ENCODE results near the gene SERPINB8.

The SERPINB8 gene

GRCh38 chr18:63964908-63965307 lies 5.0 kb upstream of the SERPINB8 start:
- no peak for DNase-seq (ENCODE audit: low spot score)

- no peak for DNase-seq (ENCODE audit: low spot score)
Measured at GRCh38 chr18:63965716-63966330, 4.1 kb upstream of the SERPINB8 start.

GRCh38 chr18:63970809-63971205 lies 926 bp downstream of the SERPINB8 start:
- no peak for DNase-seq (ENCODE audit: low spot score)

GRCh38 chr18:63971320-63972001 lies 1.6 kb downstream of the SERPINB8 start:
- no peak for DNase-seq (ENCODE audit: low spot score)

- no peak for DNase-seq (ENCODE audit: low spot score)
Measured at GRCh38 chr18:63972002-63972376, 2.1 kb downstream of the SERPINB8 start.

- no peak for DNase-seq (ENCODE audit: low spot score)
Measured at GRCh38 chr18:63974991-63975390, 5.1 kb downstream of the SERPINB8 start.

- no peak for DNase-seq (ENCODE audit: low spot score)
Measured at GRCh38 chr18:63975628-63976027, 5.7 kb downstream of the SERPINB8 start.

GRCh38 chr18:63977040-63977439 lies 7.2 kb downstream of the SERPINB8 start:
- DNase-seq (ENCODE audit: low spot score) = no peak

GRCh38 chr18:63979409-63979920 lies 9.6 kb downstream of the SERPINB8 start:
- peak; percentile 55 for DNase-seq (ENCODE audit: low spot score)

- no peak for DNase-seq (ENCODE audit: low spot score)
Measured at GRCh38 chr18:63980027-63980426, 10.1 kb downstream of the SERPINB8 start.

GRCh38 chr18:63980896-63981460 lies 11.1 kb downstream of the SERPINB8 start:
- no peak for DNase-seq (ENCODE audit: low spot score)

- DNase-seq (ENCODE audit: low spot score) = no peak
Measured at GRCh38 chr18:63981719-63982118, 11.8 kb downstream of the SERPINB8 start.

- no peak for DNase-seq (ENCODE audit: low spot score)
Measured at GRCh38 chr18:63982361-63982760, 12.5 kb downstream of the SERPINB8 start.

GRCh38 chr18:63986885-63987284 lies 17.0 kb downstream of the SERPINB8 start:
- DNase-seq (ENCODE audit: low spot score) = no peak

GRCh38 chr18:63987743-63988142 lies 17.9 kb downstream of the SERPINB8 start:
- no peak for DNase-seq (ENCODE audit: low spot score)

- DNase-seq (ENCODE audit: low spot score) = no peak
Measured at GRCh38 chr18:63992751-63993150, 22.9 kb downstream of the SERPINB8 start.

- DNase-seq (ENCODE audit: low spot score) = peak; percentile 42
Measured at GRCh38 chr18:63994783-63995399, 25.0 kb downstream of the SERPINB8 start.

GRCh38 chr18:63997041-63997440 lies 27.2 kb downstream of the SERPINB8 start:
- no peak for DNase-seq (ENCODE audit: low spot score)

GRCh38 chr18:63997606-63998005 lies 27.7 kb downstream of the SERPINB8 start:
- no peak for DNase-seq (ENCODE audit: low spot score)

- DNase-seq (ENCODE audit: low spot score) = no peak
Measured at GRCh38 chr18:63999871-64000270, 30.0 kb downstream of the SERPINB8 start.

GRCh38 chr18:64002581-64002980 lies 32.7 kb downstream of the SERPINB8 start:
- no peak for DNase-seq (ENCODE audit: low spot score)

GRCh38 chr18:64009305-64009704 lies 39.4 kb downstream of the SERPINB8 start:
- no peak for DNase-seq (ENCODE audit: low spot score)

- DNase-seq (ENCODE audit: low spot score) = no peak
Measured at GRCh38 chr18:64011513-64011912, 41.6 kb downstream of the SERPINB8 start.

Measured in kidney capillary endothelial cell (primary cell).